Retinal pigment epithelial cell (primary cell): ENCODE measurements around the gene TRANK1.
"Not testable (repeated sequence)": the region's sequence is repeated elsewhere in the genome, so short reads cannot be mapped to it uniquely, and the experiment has no call there.

Source experiments
- DNase-seq: peaks from one replicate; pipeline ENCODE4 v3.0.0-alpha.2; 2010; ENCODE audit warnings: low read depth
- H3K4me3 ChIP-seq: 2 replicates; pipeline ENCODE4 v1.5.1; 2011; ENCODE audit warnings: mild to moderate bottlenecking, low read length, control low read depth, moderate library complexity
- CTCF ChIP-seq: conservative IDR thresholded peaks from 2 replicates; pipeline ENCODE4 v1.5.1; 2011; ENCODE audit warnings: low read depth, low read length, control low read depth, inconsistent platforms

The TRANK1 gene

GRCh38 chr3:36890261-36890660 is 54.6 kb downstream of the TRANK1 start:
- no peak overlapping the region for H3K4me3 ChIP-seq
- DNase-seq, result no peak
- TF ChIP-seq CTCF, result no peak

DNA sequence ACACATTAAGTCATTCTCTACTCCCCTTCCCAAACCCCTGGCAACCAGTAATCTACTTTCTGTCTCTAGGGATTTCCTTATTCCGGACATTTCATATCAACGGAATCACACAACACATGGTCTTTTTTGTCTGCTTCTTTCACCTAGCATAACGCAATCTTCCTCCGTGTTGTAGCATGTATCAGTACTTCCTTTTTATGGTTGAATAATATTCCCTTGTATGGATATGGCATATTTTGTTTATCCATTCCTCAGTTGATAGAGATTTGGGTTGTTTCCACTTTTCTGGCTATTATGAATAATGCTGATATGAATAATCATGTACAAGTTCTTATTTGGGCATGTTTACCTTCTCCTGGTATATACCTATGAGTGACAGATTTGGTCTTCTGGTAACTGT is 63.1 kb downstream of the TRANK1 start:
- no peak for DNase-seq
- H3K4me3 ChIP-seq, result no peak overlapping the region
- TF ChIP-seq CTCF, result no peak

DNA sequence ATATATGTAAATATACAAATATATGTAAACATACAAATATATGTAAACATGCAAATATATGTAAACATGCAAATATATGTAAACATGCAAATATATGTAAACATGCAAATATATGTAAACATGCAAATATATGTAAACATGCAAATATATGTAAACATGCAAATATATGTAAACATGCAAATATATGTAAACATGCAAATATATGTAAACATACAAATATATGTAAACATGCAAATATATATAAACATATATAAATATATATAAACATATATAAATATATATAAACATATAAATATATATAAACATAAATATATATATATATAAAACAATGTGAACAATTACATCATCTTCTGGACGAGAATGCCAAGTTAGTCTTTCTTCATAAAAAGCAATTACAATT is 65.0 kb downstream of the TRANK1 start:
- H3K4me3 ChIP-seq, DNase-seq: not testable (repeated sequence)

DNA sequence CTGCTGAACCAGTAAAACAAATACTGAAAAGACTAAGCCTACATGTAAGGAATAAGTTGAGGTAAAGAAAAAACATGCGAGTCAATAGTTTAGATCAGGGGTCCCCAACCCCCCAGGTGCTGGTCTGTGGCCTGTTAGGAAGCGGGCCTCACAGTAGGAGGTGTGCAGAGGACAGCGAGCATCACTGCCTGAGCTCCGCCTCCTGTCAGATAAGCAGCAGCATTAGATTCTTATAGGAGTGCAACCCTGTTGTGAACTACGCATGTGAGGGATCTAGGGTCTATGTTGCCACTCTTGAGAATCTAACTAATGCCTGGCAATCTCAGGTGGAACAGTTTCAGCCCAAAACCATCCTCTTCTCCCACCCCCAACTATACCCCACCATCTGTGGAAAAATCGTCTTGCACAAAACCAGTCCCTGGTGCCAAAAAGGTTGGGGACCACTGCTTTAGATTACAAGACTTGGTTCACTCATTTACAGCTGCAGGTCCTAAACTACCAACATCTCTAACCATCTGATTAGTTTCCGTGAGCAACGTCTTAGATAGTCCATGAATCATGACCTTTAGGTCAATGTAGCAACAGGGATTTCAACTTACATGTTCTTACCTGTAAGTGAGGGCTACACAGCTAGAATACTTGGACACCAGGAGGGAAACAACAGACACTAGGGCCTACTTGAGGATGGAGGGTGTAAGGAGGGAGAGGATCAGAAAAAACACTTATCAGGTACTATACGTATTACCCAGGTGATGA is 66.7 kb downstream of the TRANK1 start:
- TF ChIP-seq CTCF, result no peak
- no peak overlapping the region for H3K4me3 ChIP-seq

GRCh38 chr3:36876181-36876936 is 68.5 kb downstream of the TRANK1 start:
- no peak for TF ChIP-seq CTCF
- DNase-seq, result no peak
- H3K4me3 ChIP-seq, result no peak overlapping the region

More for the DNA sequence above, 66.7 kb downstream of the TRANK1 start:
- no peak for DNase-seq

DNA sequence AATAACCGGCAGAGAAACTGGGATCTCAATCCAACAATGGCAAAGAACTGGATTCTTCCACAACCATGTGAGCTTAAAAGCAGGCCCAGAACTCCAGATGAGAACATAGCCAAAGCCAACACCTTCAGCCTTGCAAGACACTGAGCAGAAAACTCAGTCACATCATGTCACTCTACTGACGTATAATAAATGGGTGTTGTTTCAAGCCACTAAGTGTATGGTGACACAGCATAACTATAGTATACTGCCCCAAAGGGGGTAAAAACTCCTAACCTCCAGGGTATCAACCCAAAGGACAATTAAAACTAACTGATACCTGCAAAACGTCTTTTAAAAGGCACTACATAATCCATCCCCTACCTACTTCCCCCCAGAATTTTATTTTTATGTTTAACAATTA is 69.5 kb downstream of the TRANK1 start:
- TF ChIP-seq CTCF, result no peak
- no peak overlapping the region for H3K4me3 ChIP-seq
- DNase-seq, result no peak

DNA sequence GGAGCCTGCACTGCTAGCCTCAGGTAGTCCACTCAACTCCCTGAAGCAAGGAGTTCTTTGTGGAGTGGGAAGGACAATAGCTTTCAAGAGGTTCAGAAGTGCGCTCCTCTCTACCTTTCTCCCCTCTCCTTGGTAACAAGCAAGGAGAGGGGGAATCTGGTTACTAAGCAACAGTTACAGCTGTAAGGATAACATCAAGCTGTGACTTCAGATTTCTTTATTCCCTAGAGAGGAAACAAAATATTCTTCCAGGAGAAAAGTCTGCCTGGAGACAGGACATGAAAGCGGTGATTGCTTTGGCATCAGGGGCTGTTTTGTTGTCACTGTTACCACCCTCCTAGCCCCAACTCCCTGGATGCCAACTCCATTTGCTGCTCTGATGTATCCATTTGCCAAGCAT is 70.4 kb downstream of the TRANK1 start:
- TF ChIP-seq CTCF, result no peak
- no peak for DNase-seq

More for the DNA sequence above, 70.4 kb downstream of the TRANK1 start:
- no peak overlapping the region for H3K4me3 ChIP-seq
